Thyroid gland (tissue), 4 donors: ENCODE results near the gene SLC6A1. TPM values are rescaled to one million over a fixed set of nuclear protein-coding genes. Genes with fewer than 3 reads are reported as not detected.

Experiments used
- DNase-seq, 2 donors: peaks; one replicate each; pipeline ENCODE4 v3.0.0-alpha.2; 2019
- H3K27ac ChIP-seq, 3 donors: fragments of 200-600 bp; sonication (generic); 1 replicate in 2 of 3; 2 replicates in 1 of 3; pipeline ENCODE4 v1.5.1; 2016 to 2019; ENCODE audit warnings: mild to moderate bottlenecking in 1 of 3, moderate library complexity in 1 of 3
- H3K27me3 ChIP-seq: fragments of 200-600 bp; sonication (generic); one replicate; pipeline ENCODE4 v1.5.1; 2019
- H3K36me3 ChIP-seq, 2 donors: fragments of 200-600 bp; sonication (generic); one replicate each; pipeline ENCODE4 v1.5.1; 2016 to 2019
- H3K4me1 ChIP-seq, 2 donors: fragments of 200-600 bp; sonication (generic); one replicate each; pipeline ENCODE4 v1.5.1; 2017 to 2019
- H3K4me3 ChIP-seq, 3 donors: fragments of 200-600 bp; sonication (generic); replicated peaks in 1 of 3; 1 replicate in 2 of 3; 2 replicates in 1 of 3; pipeline ENCODE4 v1.5.1; 2016; ENCODE audit warnings: mild to moderate bottlenecking in 1 of 3
- H3K9me3 ChIP-seq: fragments of 200-600 bp; sonication (generic); one replicate; pipeline ENCODE4 v1.5.1; 2017
- POLR2A ChIP-seq, 2 donors: fragments of 450-650 bp; IDR thresholded peaks; one replicate each; pipeline ENCODE4 v1.6.1; 2017; ENCODE audit warnings: antibody characterized with exemption in 2 of 2, mild to moderate bottlenecking in 2 of 2, moderate library complexity in 1 of 2
- WGBS, 2 donors: methylation state at CpG; one replicate each; pipeline ENCODE4 v1.1.5; 2017; 5-methylcytosine and 5-hydroxymethylcytosine counted together
- intact Hi-C: fragments of 100-400 bp; cut with DNase I; formaldehyde crosslinking; loops from one replicate; pipeline ENCODE4 v1.15.1; 2023
- total RNA-seq, 4 donors: library from RNA; depleted of rRNA; stranded (reverse); fragments of >200 nt; gene quantifications; one replicate each; pipeline ENCODE4 v1.2.3, GENCODE V29; 2016
- TF ChIP-seq, protein P1 (sequence below), 6 experiments: fragments of 200-600 bp in 3 of 6; fragments of 450-650 bp in 3 of 6; sonication (generic) in 3 of 6; IDR thresholded peaks; one replicate each; pipeline ENCODE4 v1.5.1; 2016 to 2019; ENCODE audit warnings: antibody characterized with exemption in 6 of 6, mild to moderate bottlenecking in 2 of 6, inconsistent platforms in 1 of 6, moderate library complexity in 1 of 6

SLC6A1 gene
- total RNA-seq, 4 donors from 2014 or later, result 0.27 to 1.3 TPM; not detected in 2

DNA sequence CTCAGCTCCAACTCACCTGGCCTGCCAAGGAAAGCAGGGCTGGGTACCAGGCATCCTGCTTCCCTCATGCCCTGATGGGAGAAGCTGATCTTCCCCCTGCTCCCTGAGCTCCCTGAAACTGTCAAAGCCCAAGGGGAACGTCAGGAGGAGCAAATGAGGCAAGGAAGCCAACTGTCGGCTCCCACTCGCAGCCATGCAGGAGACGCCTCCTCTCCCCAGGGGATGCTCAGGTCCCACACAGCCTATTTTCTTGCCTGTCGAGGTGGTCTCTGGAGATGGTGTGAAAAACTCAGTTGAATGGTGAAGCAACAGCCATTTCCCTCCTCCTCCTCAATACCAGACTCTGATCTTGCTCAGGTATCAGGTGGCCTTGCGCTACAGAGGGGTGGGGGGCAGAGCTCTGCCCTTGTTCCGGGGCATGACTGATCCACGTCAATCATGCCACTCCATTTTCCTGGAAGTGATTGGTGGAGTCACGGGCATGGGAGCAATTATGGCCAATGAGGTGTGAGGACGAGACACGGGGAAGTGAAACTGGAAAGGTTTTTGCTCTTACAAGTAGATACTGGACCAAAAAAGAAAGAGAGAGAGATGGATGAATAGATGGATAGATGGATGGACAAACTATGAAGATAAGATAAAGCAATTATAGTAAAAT, 58.2 kb downstream of the SLC6A1 start:
- no peaks in the 10 kb centered on the region for H3K27me3 ChIP-seq
- H3K4me3 ChIP-seq, result no peak overlapping the region
- DNase-seq, result no peak
- no peaks in the 10 kb centered on the region for H3K9me3 ChIP-seq
- no peaks in the 10 kb centered on the region for H3K36me3 ChIP-seq
- intact Hi-C loops, result loop anchor here (10.0 kb wide), 1 partner anchor 286 kb away; no protein-coding TSS in a partner anchor
- H3K4me1 ChIP-seq, result no peaks in the 10 kb centered on the region
- TF ChIP-seq, protein P1, sequence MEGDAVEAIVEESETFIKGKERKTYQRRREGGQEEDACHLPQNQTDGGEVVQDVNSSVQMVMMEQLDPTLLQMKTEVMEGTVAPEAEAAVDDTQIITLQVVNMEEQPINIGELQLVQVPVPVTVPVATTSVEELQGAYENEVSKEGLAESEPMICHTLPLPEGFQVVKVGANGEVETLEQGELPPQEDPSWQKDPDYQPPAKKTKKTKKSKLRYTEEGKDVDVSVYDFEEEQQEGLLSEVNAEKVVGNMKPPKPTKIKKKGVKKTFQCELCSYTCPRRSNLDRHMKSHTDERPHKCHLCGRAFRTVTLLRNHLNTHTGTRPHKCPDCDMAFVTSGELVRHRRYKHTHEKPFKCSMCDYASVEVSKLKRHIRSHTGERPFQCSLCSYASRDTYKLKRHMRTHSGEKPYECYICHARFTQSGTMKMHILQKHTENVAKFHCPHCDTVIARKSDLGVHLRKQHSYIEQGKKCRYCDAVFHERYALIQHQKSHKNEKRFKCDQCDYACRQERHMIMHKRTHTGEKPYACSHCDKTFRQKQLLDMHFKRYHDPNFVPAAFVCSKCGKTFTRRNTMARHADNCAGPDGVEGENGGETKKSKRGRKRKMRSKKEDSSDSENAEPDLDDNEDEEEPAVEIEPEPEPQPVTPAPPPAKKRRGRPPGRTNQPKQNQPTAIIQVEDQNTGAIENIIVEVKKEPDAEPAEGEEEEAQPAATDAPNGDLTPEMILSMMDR (IDR thresholded peaks at IDR 0.05), result no peak
- TF ChIP-seq POLR2A (IDR thresholded peaks at IDR 0.05), result no peak
- H3K27ac ChIP-seq, result no peak overlapping the region
- 73 to 75% methylated on average over 11 of the region's 11 CpGs for WGBS, 2 donors

DNA sequence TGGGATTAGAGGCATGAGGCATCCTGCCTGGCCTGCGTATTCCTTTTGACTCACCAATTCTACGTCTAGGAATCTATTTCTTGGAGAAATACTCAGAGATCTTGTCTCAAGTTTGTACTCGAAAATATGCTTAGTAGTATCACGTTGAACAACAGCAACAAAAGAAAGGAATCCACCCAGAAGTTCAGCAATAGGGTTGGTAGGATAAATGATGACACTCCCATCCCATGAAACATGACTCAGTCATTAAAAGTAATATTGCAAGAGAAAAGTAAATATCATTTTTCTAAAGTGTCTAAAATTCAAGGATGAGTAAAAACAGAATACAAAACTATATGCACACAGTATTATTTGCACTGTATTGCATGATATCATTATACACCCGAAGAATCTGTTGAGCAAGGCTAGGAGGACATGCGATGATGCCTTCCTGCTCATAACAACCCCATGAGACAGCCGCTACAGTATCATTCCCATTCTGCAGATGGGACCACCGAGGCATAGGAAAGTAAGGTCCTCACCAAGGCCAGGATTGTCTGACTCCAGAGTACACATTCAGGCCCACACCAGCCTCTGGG, 61.5 kb downstream of the SLC6A1 start:
- H3K27me3 ChIP-seq, result no peaks in the 10 kb centered on the region
- no peak overlapping the region for H3K4me3 ChIP-seq
- H3K36me3 ChIP-seq, result no peaks in the 10 kb centered on the region
- no peaks in the 10 kb centered on the region for H3K4me1 ChIP-seq
- H3K27ac ChIP-seq, result no peak overlapping the region
- no peak for DNase-seq
- no peaks in the 10 kb centered on the region for H3K9me3 ChIP-seq
- intact Hi-C loops, result loop anchor here (10.0 kb wide), 1 partner anchor 289 kb away; no protein-coding TSS in a partner anchor
- no peak for TF ChIP-seq POLR2A (IDR thresholded peaks at IDR 0.05)
- TF ChIP-seq, protein P1 (IDR thresholded peaks at IDR 0.05), result no peak
- 85 to 89% methylated on average over 8 of the region's 8 CpGs for WGBS, 2 donors

DNA sequence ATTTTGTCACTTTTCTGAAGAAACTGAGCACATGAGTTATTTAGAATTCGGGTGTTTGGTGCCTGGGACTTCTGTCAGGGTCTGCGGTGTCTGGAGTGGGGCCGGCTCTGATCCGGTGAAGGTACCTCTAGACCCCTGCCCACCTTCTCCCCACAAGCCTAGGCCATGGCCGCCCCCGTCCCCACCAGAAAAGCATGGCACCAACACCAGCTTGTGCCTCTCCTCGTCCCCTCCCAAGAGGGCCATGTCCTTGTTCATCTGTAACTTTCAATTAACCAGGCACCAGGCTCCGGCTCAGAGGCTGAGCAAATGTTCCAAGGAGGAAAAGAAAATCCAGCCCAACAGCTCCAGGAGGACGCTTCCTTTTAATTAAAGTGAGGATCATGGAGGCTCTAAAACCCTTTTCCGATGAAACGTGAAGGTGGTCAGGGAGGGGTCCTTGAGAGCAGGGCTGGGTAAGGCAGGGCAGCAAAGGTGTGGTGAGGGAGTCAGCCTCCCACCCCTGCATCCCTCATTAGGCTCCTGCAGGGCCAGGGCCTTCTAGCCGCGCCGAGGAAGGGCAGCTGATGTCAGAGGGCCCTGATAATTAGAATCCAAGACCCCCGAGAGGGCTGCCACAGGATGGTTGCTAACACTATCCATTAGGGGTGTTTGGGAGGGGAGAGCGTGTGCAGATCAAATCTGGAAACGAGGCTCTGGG, 62.3 kb downstream of the SLC6A1 start:
- Histone ChIP-seq H3K27me3 (no peaks in the 10 kb centered on the region), H3K4me3 (no peak overlapping the region), H3K9me3 (no peaks in the 10 kb centered on the region), H3K4me1 (no peaks in the 10 kb centered on the region), H3K36me3 (no peaks in the 10 kb centered on the region), H3K27ac (no peak overlapping the region)
- WGBS, 2 donors, result 81 to 87% methylated on average over 15 to 16 of the region's 17 CpGs
- no peak for DNase-seq
- intact Hi-C loops, result loop anchor here (10.0 kb wide), 1 partner anchor 290 kb away; no protein-coding TSS in a partner anchor
- TF ChIP-seq, protein P1 (IDR thresholded peaks at IDR 0.05), result no peak
- no peak for TF ChIP-seq POLR2A (IDR thresholded peaks at IDR 0.05)

- no peak for TF ChIP-seq POLR2A (IDR thresholded peaks at IDR 0.05)
- TF ChIP-seq, protein P1 (IDR thresholded peaks at IDR 0.05), result no peak
- H3K27ac ChIP-seq, result no peak overlapping the region
- H3K4me3 ChIP-seq, result no peak overlapping the region
- WGBS, 2 donors, result 82 to 89% methylated on average over 10 of the region's 10 CpGs
- no peak for DNase-seq
- no peaks in the 10 kb centered on the region for H3K27me3 ChIP-seq
- intact Hi-C loops, result loop anchor here (10.0 kb wide), 1 partner anchor 291 kb away; no protein-coding TSS in a partner anchor
- H3K4me1 ChIP-seq, result peaks cover 0 to under 1% of the 10 kb centered on the region in 2 donors
- no peaks in the 10 kb centered on the region for H3K9me3 ChIP-seq
- H3K36me3 ChIP-seq, result no peaks in the 10 kb centered on the region
Measured at GRCh38 chr3:11055496-11055895, 62.9 kb downstream of the SLC6A1 start.
